Measurements from ENCODE around the gene MAPK8IP3. TPM values are rescaled to one million over a fixed set of nuclear protein-coding genes. Genes with fewer than 3 reads are reported as not detected.

MAPK8IP3 gene
- total RNA-seq, 4 donors from 2014 or later, result 15.8 to 92.1 (median 39.0) TPM

- TF ChIP-seq, protein P1, sequence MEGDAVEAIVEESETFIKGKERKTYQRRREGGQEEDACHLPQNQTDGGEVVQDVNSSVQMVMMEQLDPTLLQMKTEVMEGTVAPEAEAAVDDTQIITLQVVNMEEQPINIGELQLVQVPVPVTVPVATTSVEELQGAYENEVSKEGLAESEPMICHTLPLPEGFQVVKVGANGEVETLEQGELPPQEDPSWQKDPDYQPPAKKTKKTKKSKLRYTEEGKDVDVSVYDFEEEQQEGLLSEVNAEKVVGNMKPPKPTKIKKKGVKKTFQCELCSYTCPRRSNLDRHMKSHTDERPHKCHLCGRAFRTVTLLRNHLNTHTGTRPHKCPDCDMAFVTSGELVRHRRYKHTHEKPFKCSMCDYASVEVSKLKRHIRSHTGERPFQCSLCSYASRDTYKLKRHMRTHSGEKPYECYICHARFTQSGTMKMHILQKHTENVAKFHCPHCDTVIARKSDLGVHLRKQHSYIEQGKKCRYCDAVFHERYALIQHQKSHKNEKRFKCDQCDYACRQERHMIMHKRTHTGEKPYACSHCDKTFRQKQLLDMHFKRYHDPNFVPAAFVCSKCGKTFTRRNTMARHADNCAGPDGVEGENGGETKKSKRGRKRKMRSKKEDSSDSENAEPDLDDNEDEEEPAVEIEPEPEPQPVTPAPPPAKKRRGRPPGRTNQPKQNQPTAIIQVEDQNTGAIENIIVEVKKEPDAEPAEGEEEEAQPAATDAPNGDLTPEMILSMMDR (IDR thresholded peaks at IDR 0.05; ENCODE audit: low read depth), result no peak
These were observed 56.3 kb downstream of the MAPK8IP3 start for GRCh38 chr16:1762196-1762878.

GRCh38 chr16:1762879-1763520 is 57.0 kb downstream of the MAPK8IP3 start:
- TF ChIP-seq, protein P1 (IDR thresholded peaks at IDR 0.05; ENCODE audit: low read depth), result no peak

- TF ChIP-seq, protein P1 (IDR thresholded peaks at IDR 0.05; ENCODE audit: low read depth), result no peak
These were observed 57.8 kb downstream of the MAPK8IP3 start for GRCh38 chr16:1763521-1764511.

- TF ChIP-seq, protein P1 (IDR thresholded peaks at IDR 0.05; ENCODE audit: low read depth), result no peak
These were observed 59.0 kb downstream of the MAPK8IP3 start for GRCh38 chr16:1764971-1765370.

DNA sequence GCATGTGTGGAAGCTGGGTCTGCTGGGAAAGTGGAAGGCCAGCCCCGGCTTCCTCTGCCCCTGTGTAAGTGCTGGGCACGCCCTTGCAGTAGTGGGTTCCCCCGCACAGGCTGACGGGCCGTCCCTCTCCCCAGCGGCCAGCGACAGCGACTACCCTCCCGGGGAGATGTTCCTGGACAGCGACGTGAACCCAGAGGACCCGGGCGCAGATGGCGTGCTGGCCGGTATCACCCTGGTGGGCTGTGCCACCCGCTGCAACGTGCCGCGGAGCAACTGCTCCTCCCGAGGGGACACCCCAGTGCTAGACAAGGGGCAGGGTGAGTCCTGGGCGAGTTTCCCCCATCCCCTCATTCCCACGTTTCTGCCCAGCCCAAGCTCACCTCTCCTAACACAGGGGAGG is 59.8 kb downstream of the MAPK8IP3 start:
- TF ChIP-seq, protein P1 (IDR thresholded peaks at IDR 0.05; ENCODE audit: low read depth), result no peak

DNA sequence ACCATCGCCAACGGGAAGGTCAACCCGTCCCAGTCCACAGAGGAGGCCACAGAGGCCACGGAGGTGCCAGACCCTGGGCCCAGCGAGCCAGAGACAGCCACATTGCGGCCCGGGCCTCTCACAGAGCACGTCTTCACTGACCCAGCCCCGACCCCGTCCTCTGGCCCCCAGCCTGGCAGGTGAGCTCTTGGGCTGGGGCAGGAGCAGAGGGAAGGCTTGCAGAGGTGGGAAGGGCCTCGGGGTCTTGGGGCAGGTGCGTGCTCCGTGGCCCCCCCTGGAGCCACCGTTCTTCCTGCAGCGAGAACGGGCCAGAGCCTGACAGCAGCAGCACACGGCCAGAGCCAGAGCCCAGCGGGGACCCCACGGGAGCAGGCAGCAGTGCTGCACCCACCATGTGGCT is 60.2 kb downstream of the MAPK8IP3 start:
- TF ChIP-seq, protein P1 (IDR thresholded peaks at IDR 0.05; ENCODE audit: low read depth), result no peak

DNA sequence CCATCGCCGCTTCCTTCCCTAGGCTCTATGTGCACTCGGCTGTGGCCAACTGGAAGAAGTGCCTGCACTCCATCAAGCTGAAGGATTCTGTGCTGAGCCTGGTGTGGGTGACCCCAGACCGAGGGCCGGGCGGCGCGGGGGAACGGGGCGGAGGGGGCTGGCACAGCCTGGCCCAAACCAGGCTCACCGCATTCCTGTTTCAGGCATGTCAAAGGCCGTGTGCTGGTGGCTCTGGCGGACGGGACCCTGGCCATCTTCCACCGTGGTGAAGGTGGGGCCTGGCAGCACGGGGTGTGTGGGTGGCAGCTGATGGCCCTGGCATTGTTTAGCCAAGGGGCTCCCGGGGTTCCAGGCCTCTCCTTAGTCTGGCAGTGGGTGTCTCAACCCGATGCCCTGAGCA is 60.7 kb downstream of the MAPK8IP3 start:
- TF ChIP-seq, protein P1 (IDR thresholded peaks at IDR 0.05; ENCODE audit: low read depth), result no peak

All from subcutaneous adipose tissue (tissue), 4 donors.